ENCODE data around the gene IGFN1.

DNA sequence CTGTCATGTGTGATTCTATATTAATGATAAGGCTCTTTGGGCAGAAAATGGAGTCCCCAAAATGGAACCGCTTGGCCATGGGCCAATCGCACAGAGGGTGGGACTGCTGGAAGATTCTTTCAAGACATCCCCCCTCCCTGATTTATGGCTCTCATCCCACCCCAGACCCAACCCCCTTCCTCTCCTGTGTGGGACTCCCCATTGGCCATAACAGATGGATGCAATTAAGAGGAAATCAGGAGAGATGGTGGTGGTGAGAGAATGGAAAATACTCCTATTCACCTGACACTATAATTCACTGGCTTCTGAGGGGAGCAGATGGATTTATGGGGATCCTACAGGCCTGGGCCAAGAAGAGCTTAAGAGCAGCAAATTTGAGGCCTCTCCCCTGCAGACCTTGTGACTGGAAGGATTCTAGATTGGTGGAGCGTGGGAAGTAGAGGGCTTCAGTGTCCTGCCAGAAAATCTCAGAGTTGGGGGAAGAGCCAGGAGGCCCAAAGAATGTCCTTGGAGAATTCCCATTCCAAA lies 1.7 kb downstream of the IGFN1 start:
- TF ChIP-seq, protein P1, sequence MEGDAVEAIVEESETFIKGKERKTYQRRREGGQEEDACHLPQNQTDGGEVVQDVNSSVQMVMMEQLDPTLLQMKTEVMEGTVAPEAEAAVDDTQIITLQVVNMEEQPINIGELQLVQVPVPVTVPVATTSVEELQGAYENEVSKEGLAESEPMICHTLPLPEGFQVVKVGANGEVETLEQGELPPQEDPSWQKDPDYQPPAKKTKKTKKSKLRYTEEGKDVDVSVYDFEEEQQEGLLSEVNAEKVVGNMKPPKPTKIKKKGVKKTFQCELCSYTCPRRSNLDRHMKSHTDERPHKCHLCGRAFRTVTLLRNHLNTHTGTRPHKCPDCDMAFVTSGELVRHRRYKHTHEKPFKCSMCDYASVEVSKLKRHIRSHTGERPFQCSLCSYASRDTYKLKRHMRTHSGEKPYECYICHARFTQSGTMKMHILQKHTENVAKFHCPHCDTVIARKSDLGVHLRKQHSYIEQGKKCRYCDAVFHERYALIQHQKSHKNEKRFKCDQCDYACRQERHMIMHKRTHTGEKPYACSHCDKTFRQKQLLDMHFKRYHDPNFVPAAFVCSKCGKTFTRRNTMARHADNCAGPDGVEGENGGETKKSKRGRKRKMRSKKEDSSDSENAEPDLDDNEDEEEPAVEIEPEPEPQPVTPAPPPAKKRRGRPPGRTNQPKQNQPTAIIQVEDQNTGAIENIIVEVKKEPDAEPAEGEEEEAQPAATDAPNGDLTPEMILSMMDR (IDR thresholded peaks at IDR 0.05; ENCODE audit: low read depth, low read length, poor library complexity, severe bottlenecking) = no peak
- no peak for TF ChIP-seq EZH2phosphoT487 (IDR thresholded peaks at IDR 0.05; ENCODE audit: borderline replicate concordance, low read length)
